ENCODE measurements around the gene PRR33.

The PRR33 gene

DNA sequence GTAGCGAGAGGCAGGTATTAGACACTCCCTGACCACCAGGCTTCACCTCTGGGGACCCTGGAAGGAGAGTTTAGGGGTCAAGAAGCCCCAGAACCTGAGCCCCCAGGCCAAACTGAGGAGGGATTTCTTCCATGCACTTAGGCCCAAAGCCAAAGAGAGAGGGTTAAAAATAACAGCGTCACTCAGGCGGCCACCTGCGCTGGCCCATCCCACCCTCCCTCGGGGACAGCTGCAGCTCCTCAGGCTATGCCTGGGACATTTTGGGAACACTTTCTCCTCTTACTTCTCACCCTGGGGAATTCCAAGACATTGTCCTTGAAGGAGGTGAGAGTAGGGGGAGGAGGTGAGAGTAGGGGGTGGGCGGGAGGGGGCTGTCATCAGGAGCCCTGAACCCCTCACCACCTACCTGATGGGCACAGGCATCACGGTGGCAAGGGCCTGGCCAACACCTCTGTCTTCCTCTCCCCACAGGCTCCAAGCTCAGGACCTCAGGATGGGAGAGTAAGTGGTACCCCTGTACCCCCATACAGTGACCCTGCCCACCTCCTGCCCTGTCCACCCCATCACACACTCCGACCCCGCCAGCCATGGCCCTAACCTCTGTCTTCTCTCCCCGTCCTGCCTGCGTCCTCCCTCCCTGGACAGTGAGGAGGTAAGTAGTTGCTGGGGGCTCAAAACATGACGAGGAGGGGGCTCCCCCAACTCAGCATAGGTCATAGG is 52.3 kb downstream of the PRR33 start:
- DNase-seq: no peak

DNA sequence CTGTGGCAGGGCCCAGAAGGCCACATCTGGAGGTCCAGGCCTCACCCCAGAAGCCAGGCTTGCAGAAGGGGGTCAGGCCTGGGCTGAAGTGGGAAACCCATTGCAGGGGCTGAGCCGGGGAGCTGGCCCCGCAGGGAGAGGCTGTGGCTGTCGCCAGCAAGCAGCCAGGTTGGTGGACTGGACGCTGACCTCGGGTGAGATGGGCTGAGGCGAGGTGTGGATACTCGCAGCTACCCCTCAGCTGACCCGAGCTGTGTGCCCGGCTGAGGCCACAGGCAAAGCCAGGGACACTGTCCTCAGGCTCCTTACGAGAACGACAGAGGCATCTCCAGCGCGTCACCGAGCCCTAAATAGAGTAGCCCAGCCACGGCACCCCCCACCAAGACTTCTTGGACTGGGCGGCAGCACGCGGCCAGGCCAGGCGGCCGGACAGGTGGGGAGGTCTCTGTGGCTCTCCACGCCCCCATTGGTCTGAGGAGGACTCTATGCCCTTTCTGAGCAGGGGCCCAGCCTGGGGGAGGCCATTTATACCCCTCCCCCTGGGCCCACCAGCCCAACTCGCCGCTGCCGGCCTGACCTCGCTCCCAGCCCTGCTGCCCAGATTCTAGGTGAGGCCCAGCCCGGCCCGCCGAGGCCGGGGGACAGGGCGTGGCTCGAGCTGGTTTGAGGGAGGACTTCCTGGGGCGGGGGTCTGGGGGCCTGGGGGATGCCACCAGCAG is 53.1 kb downstream of the PRR33 start, which contains the start of gene TNNI2:
Gene TNNI2 (plus strand): TSS at position 556 of the 719 bp plus-strand sequence. CDS start 716 bp downstream, outside the sequence.
- DNase-seq: no peak

Measured in hypothalamus (tissue), 51 donors.